MM.1S (cell line): Measurements from ENCODE around the gene TBXT.

Source experiments
- EZH2 ChIP-seq: fragments of 300-600 bp; sonication (generic); optimal IDR thresholded peaks from 2 replicates; pipeline ENCODE3; 2017; ENCODE audit warnings: low read depth, mild to moderate bottlenecking, antibody characterized with exemption, low read length, mixed read lengths
- TF ChIP-seq, protein P1 (sequence below): fragments of 300-600 bp; sonication (generic); IDR thresholded peaks from 2 replicates; pipeline ENCODE4 v1.5.1; 2016; ENCODE audit warnings: antibody characterized with exemption, low read length, mixed read lengths

DNA sequence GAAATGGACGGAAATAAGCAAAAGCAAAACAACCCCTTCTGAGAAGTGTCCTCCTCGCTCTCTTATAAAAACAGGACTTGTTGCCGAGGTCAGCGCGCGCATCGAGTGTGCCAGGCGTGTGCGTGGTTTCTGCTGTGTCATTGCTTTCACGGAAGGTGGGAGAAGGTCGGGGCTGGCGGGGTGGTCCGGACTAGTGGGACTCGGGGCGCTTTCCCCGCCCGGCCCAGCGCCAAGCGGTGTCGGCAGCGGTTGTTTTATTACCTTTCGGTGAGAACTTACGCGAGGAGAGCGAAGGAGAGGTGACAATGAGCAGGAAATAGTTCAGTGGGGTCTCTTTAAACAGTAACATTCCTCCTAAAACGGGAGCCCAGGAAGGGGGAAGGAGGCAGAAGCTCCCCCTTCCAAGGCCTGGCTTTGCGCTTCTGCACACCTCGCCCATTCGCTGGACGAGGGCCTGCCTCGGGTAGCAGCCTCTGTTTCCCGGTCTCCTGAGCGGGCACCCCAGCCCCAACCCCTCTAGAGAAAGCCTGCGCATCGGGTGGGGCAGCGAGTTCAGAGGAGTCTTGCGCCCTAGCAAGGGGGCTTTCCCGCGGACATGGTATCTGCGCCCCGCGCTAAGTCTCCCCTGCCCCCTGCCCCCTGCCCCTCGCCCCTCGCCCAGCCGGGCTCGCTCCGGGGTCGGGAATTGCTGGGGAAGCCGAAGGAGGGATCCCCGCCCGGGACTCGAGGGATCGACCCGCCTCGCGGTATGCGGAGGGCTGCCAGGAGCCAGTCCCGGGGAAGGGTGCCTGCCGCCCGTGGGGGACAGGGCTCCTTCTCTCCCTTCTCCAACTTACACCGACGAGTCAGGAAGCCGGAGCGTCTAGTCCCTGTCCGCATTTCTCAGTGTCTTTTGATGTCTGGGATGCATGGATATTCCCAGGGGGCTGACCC is 1.2 kb upstream of the TBXT start:
- TF ChIP-seq, protein P1, sequence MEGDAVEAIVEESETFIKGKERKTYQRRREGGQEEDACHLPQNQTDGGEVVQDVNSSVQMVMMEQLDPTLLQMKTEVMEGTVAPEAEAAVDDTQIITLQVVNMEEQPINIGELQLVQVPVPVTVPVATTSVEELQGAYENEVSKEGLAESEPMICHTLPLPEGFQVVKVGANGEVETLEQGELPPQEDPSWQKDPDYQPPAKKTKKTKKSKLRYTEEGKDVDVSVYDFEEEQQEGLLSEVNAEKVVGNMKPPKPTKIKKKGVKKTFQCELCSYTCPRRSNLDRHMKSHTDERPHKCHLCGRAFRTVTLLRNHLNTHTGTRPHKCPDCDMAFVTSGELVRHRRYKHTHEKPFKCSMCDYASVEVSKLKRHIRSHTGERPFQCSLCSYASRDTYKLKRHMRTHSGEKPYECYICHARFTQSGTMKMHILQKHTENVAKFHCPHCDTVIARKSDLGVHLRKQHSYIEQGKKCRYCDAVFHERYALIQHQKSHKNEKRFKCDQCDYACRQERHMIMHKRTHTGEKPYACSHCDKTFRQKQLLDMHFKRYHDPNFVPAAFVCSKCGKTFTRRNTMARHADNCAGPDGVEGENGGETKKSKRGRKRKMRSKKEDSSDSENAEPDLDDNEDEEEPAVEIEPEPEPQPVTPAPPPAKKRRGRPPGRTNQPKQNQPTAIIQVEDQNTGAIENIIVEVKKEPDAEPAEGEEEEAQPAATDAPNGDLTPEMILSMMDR = no peak
- no peak for TF ChIP-seq EZH2
